ENCODE data around the gene SFPQ.
A peak's percentile ranks its signal among the peaks of the same experiment; 100 is the strongest.
"Not testable (repeated sequence)": the region's sequence is repeated elsewhere in the genome, so short reads cannot be mapped to it uniquely, and the experiment has no call there.

SFPQ gene

GRCh38 chr1:35187816-35188342 is 5.1 kb downstream of the SFPQ start:
- no peak for DNase-seq

GRCh38 chr1:35186239-35186638 is 6.7 kb downstream of the SFPQ start:
- no peak for DNase-seq

- DNase-seq = no peak
Observed at GRCh38 chr1:35185200-35185599, 7.7 kb downstream of the SFPQ start.

GRCh38 chr1:35184495-35185199 is 8.3 kb downstream of the SFPQ start:
- DNase-seq = no peak

- no peak for DNase-seq
Observed at GRCh38 chr1:35181790-35182455, 11.0 kb downstream of the SFPQ start.

- DNase-seq = peak; percentile 4
Observed at GRCh38 chr1:35180776-35181374, 12.1 kb downstream of the SFPQ start.

- no peak for DNase-seq
Observed at GRCh38 chr1:35179908-35180307, 13.0 kb downstream of the SFPQ start.

GRCh38 chr1:35178874-35179380 is 14.0 kb downstream of the SFPQ start:
- DNase-seq = no peak

- no peak for DNase-seq
Observed at GRCh38 chr1:35178295-35178695, 14.7 kb downstream of the SFPQ start.

- DNase-seq = no peak
Observed at GRCh38 chr1:35177237-35177786, 15.6 kb downstream of the SFPQ start.

GRCh38 chr1:35175602-35176001 is 17.3 kb downstream of the SFPQ start:
- no peak for DNase-seq

- no peak for DNase-seq
Observed at GRCh38 chr1:35175098-35175576, 17.8 kb downstream of the SFPQ start.

GRCh38 chr1:35173909-35174540 is 18.9 kb downstream of the SFPQ start:
- no peak for DNase-seq

GRCh38 chr1:35173491-35173890 is 19.5 kb downstream of the SFPQ start:
- no peak for DNase-seq

- DNase-seq = no peak
Observed at GRCh38 chr1:35172022-35172421, 20.9 kb downstream of the SFPQ start.

GRCh38 chr1:35171579-35171978 is 21.4 kb downstream of the SFPQ start:
- no peak for DNase-seq

GRCh38 chr1:35164893-35165292 is 28.1 kb downstream of the SFPQ start:
- no peak for DNase-seq

- no peak for DNase-seq
Observed at GRCh38 chr1:35151220-35151619, 41.7 kb downstream of the SFPQ start.

GRCh38 chr1:35145892-35146549 is 46.9 kb downstream of the SFPQ start:
- DNase-seq = not testable (repeated sequence)

- DNase-seq = no peak
Observed at GRCh38 chr1:35143737-35144508, 49.0 kb downstream of the SFPQ start.

- not testable (repeated sequence) for DNase-seq
Observed at GRCh38 chr1:35142728-35143127, 50.2 kb downstream of the SFPQ start.

Measured in stimulated activated naive CD4-positive, alpha-beta T cell treated with Interleukin-2 at 50 U/mL for 16 hours (primary cell).